Fibroblast of lung (primary cell): ENCODE data around the gene SYT7. TPM values are rescaled to one million over a fixed set of nuclear protein-coding genes. Genes with fewer than 3 reads are reported as not detected.
"Not testable (repeated sequence)": the region's sequence is repeated elsewhere in the genome, so short reads cannot be mapped to it uniquely, and the experiment has no call there.

Experiments used
- DNase-seq, 2 donors: peaks; one replicate each; pipeline versions ENCODE4 v3.0.0 to v3.0.0-alpha.2; 2010; ENCODE audit warnings: low read depth in 2 of 2
- H2AFZ ChIP-seq: 2 replicates; pipeline ENCODE4 v1.5.1; 2012; ENCODE audit warnings: low read length, control low read depth, inconsistent platforms
- H3K27ac ChIP-seq: 2 replicates; pipeline ENCODE4 v1.5.1; 2011; ENCODE audit warnings: low read length, control low read depth; ENCODE audit not compliant: insufficient read depth
- H3K27me3 ChIP-seq: 2 replicates; pipeline ENCODE4 v1.5.1; 2011; ENCODE audit warnings: mild to moderate bottlenecking, low read length; ENCODE audit not compliant: control insufficient read depth, insufficient read depth
- H3K36me3 ChIP-seq: 2 replicates; pipeline ENCODE4 v1.5.1; 2011; ENCODE audit warnings: low read length; ENCODE audit not compliant: control insufficient read depth, insufficient read depth
- H3K4me1 ChIP-seq: 2 replicates; pipeline ENCODE4 v1.5.1; 2011; ENCODE audit warnings: low read length; ENCODE audit not compliant: control insufficient read depth, insufficient read depth; ENCODE audit errors: extremely low read depth
- H3K4me2 ChIP-seq: 2 replicates; pipeline ENCODE4 v1.5.1; 2011; ENCODE audit warnings: low read length, control low read depth; ENCODE audit not compliant: insufficient read depth; ENCODE audit errors: extremely low read depth
- H3K4me3 ChIP-seq, 4 experiments: fragments of 200-600 bp in 1 of 4; sonication (generic) in 1 of 4; replicated peaks in 1 of 4; 2 replicates each; pipeline ENCODE4 v1.5.1; 2011 to 2016; ENCODE audit warnings: low read length in 4 of 4, low read depth in 3 of 4, mild to moderate bottlenecking in 3 of 4, control low read depth in 2 of 4, inconsistent platforms in 1 of 4, mixed read lengths in 1 of 4; ENCODE audit not compliant: insufficient read depth in 1 of 4; ENCODE audit errors: control extremely low read depth in 1 of 4
- H3K79me2 ChIP-seq: 2 replicates; pipeline ENCODE4 v1.5.1; 2012; ENCODE audit warnings: mild to moderate bottlenecking, low read length, inconsistent platforms; ENCODE audit not compliant: control insufficient read depth, insufficient read depth
- H3K9ac ChIP-seq: 2 replicates; pipeline ENCODE4 v1.5.1; 2011; ENCODE audit warnings: mild to moderate bottlenecking, low read length, control low read depth; ENCODE audit not compliant: insufficient read depth
- H3K9me3 ChIP-seq: 2 replicates; pipeline ENCODE4 v1.5.1; 2012; ENCODE audit warnings: low read depth, low read length; ENCODE audit not compliant: control insufficient read depth, insufficient read depth
- H4K20me1 ChIP-seq: 2 replicates; pipeline ENCODE4 v1.5.1; 2011; ENCODE audit warnings: low read length; ENCODE audit not compliant: control insufficient read depth, insufficient read depth; ENCODE audit errors: extremely low read depth
- EZH2 ChIP-seq: IDR thresholded peaks from 2 replicates; pipeline ENCODE4 v1.5.1; 2012; ENCODE audit warnings: low read length, control low read depth, mild to moderate bottlenecking; ENCODE audit errors: missing control alignments
- polyA plus RNA-seq, 2 donors: library from polyadenylated mRNA; depleted of rRNA in 1 of 2; stranded (reverse) in 1 of 2; unstranded in 1 of 2; fragments of >200 nt; gene quantifications; 2 replicates each; pipeline ENCODE4 v1.2.1, GENCODE V29; 2011 to 2012; ENCODE audit warnings: missing spikeins in 1 of 2
- total RNA-seq: library from RNA; depleted of rRNA; stranded (reverse); fragments of >200 nt; gene quantifications from 2 replicates; pipeline ENCODE4 v1.2.1, GENCODE V29; 2014
- TF ChIP-seq, protein P1 (sequence below), 2 donors: IDR thresholded peaks in 1 of 2; conservative IDR thresholded peaks in 1 of 2; 1 replicate in 1 of 2; 2 replicates in 1 of 2; pipeline ENCODE4 v1.5.1; 2011 to 2012; ENCODE audit warnings: low read length in 2 of 2, control low read depth in 1 of 2, inconsistent platforms in 1 of 2, low read depth in 1 of 2, mild to moderate bottlenecking in 1 of 2

Gene SYT7
- total and polyA plus RNA-seq, 2 donors (not counting 1 experiment from before 2014, with no cell fraction given) = 2.5 to 25.9 TPM

DNA sequence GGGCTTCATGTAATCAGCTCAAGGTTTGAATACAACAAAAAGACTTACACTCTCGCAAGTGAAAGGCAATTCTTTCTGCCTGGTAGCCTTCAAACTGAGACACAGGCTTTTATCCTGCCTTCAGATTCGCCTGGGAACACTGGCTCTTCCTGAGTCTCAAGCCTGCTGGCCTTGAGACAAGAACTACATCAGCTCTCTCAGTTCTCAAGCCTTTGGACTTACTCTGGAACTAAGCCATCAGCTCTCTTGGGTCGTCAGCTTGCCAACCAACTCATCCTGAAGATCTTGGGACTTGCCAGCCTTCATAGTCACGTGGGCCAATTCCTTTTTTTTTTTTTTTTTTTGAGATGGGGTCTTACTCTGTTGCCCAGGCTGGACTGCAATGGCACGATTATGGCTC, 108.0 kb downstream of the SYT7 start:
- Histone ChIP-seq H3K27ac (no peak overlapping the region), H3K9ac (no peak overlapping the region), H3K4me2 (no peak overlapping the region)

GRCh38 chr11:61472282-61472681, 108.6 kb downstream of the SYT7 start:
- DNase-seq = peak; percentile 52 to 63

More for the DNA sequence above, 108.0 kb downstream of the SYT7 start:
- Histone ChIP-seq H3K4me1 (no peaks in the 10 kb centered on the region), H3K36me3 (peaks cover 1% of the 10 kb centered on the region), H2AFZ (no peak overlapping the region), H4K20me1 (no peaks in the 10 kb centered on the region), H3K4me3 (no peak overlapping the region), H3K27me3 (no peaks in the 10 kb centered on the region), H3K79me2 (no peaks in the 10 kb centered on the region), H3K9me3 (no peaks in the 10 kb centered on the region)
- DNase-seq = peak; percentile 47 to 71
- TF ChIP-seq EZH2 = no peak
- TF ChIP-seq, protein P1, sequence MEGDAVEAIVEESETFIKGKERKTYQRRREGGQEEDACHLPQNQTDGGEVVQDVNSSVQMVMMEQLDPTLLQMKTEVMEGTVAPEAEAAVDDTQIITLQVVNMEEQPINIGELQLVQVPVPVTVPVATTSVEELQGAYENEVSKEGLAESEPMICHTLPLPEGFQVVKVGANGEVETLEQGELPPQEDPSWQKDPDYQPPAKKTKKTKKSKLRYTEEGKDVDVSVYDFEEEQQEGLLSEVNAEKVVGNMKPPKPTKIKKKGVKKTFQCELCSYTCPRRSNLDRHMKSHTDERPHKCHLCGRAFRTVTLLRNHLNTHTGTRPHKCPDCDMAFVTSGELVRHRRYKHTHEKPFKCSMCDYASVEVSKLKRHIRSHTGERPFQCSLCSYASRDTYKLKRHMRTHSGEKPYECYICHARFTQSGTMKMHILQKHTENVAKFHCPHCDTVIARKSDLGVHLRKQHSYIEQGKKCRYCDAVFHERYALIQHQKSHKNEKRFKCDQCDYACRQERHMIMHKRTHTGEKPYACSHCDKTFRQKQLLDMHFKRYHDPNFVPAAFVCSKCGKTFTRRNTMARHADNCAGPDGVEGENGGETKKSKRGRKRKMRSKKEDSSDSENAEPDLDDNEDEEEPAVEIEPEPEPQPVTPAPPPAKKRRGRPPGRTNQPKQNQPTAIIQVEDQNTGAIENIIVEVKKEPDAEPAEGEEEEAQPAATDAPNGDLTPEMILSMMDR (conservative IDR thresholded peaks at IDR 0.05 in 1 of 2, IDR thresholded peaks at IDR 0.05 in 1 of 2; ENCODE audit: low read depth in 1 of 2, low read length in 2 of 2) = no peak

GRCh38 chr11:61468002-61468401, 112.9 kb downstream of the SYT7 start:
- Histone ChIP-seq H4K20me1 (no peaks in the 10 kb centered on the region), H3K79me2 (no peaks in the 10 kb centered on the region), H3K4me2 (no peak overlapping the region), H3K4me1 (no peaks in the 10 kb centered on the region), H3K27me3 (no peaks in the 10 kb centered on the region), H3K36me3 (peaks cover 1% of the 10 kb centered on the region), H3K9ac (no peak overlapping the region), H3K4me3 (no peak overlapping the region), H3K9me3 (no peaks in the 10 kb centered on the region), H2AFZ (no peak overlapping the region), H3K27ac (no peak overlapping the region)
- TF ChIP-seq, protein P1 (conservative IDR thresholded peaks at IDR 0.05 in 1 of 2, IDR thresholded peaks at IDR 0.05 in 1 of 2; ENCODE audit: low read depth in 1 of 2, low read length in 2 of 2) = no peak
- no peak for TF ChIP-seq EZH2
- DNase-seq = no peak

More at GRCh38 chr11:61472282-61472681, 108.6 kb downstream of the SYT7 start:
- H3K27me3 ChIP-seq = no peaks in the 10 kb centered on the region
- no peak overlapping the region for H3K9ac ChIP-seq
- no peaks in the 10 kb centered on the region for H3K9me3 ChIP-seq
- no peaks in the 10 kb centered on the region for H4K20me1 ChIP-seq
- no peaks in the 10 kb centered on the region for H3K79me2 ChIP-seq
- no peak overlapping the region for H3K27ac ChIP-seq
- H3K4me3 ChIP-seq = no peak overlapping the region
- H3K36me3 ChIP-seq = peaks cover 1% of the 10 kb centered on the region
- H3K4me2 ChIP-seq = no peak overlapping the region
- H2AFZ ChIP-seq = no peak overlapping the region
- TF ChIP-seq, protein P1 (conservative IDR thresholded peaks at IDR 0.05 in 1 of 2, IDR thresholded peaks at IDR 0.05 in 1 of 2; ENCODE audit: low read depth in 1 of 2, low read length in 2 of 2) = no peak
- no peak for TF ChIP-seq EZH2
- no peaks in the 10 kb centered on the region for H3K4me1 ChIP-seq

DNA sequence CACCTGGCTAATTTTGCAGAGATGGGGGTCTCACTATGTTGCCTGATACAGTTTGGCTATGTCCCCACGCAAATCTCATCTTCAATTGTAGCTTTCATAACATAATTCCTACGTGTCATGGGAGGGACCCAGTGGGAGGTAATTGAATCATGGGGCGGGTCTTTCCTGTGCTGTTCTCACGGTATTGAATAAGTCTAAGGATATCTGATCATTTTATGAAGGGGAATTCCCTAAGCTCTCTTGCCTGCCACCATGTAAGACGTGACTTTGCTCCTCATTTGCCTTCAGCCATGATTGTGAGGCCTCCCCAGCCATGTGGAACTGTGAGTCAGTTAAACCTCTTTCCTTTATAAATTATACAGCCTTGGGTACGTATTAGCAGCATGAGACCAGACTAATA, 113.3 kb downstream of the SYT7 start:
- H3K27ac ChIP-seq, H3K79me2 ChIP-seq, H3K27me3 ChIP-seq, DNase-seq, H3K9ac ChIP-seq, H3K4me1 ChIP-seq, H3K36me3 ChIP-seq, H2AFZ ChIP-seq, H3K4me3 ChIP-seq, H3K4me2 ChIP-seq, H4K20me1 ChIP-seq, H3K9me3 ChIP-seq: not testable (repeated sequence)
